Ovary (tissue), 9 donors: ENCODE measurements around the gene RECK. TPM values are rescaled to one million over a fixed set of nuclear protein-coding genes. Genes with fewer than 3 reads are reported as not detected.

Experiments used
- DNase-seq, 5 donors: peaks; one replicate each; pipeline ENCODE4 v3.0.0-alpha.2; 2019 to 2020
- H3K27ac ChIP-seq, 2 donors: fragments of 200-600 bp; one replicate each; pipeline versions ENCODE4 v1.5.1 to v1.8.0; 2019 to 2022
- H3K27me3 ChIP-seq: fragments of 200-600 bp; one replicate; pipeline ENCODE4 v1.8.0; 2022
- H3K36me3 ChIP-seq: fragments of 200-600 bp; sonication (generic); one replicate; pipeline ENCODE4 v1.5.1; 2019
- H3K4me1 ChIP-seq: one replicate; pipeline ENCODE4 v1.8.1; 2013; ENCODE audit warnings: mild to moderate bottlenecking, moderate library complexity; ENCODE audit not compliant: insufficient read depth
- H3K4me3 ChIP-seq: fragments of 200-600 bp; sonication (generic); one replicate; pipeline ENCODE4 v1.5.1; 2017
- H3K9me3 ChIP-seq, 2 donors: fragments of 200-600 bp in 1 of 2; sonication (generic) in 1 of 2; one replicate each; pipeline versions ENCODE4 v1.5.1 to v1.8.1; 2013 to 2019; ENCODE audit warnings: mild to moderate bottlenecking in 1 of 2, moderate library complexity in 1 of 2
- CTCF ChIP-seq, 3 donors: fragments of 450-650 bp in 2 of 3; fragments of 200-600 bp in 1 of 3; IDR thresholded peaks; one replicate each; pipeline versions ENCODE4 v1.5.1 to v1.8.0; 2016 to 2022; ENCODE audit warnings: antibody characterized with exemption in 3 of 3, mild to moderate bottlenecking in 1 of 3
- EP300 ChIP-seq: sonication (generic); formaldehyde crosslinking; IDR thresholded peaks from one replicate; pipeline ENCODE4 v1.6.1; 2017; ENCODE audit warnings: antibody characterized with exemption
- POLR2A ChIP-seq: fragments of 450-650 bp; IDR thresholded peaks from one replicate; pipeline ENCODE4 v1.6.1; 2017; ENCODE audit warnings: antibody characterized with exemption, mild to moderate bottlenecking, moderate library complexity
- WGBS, 3 donors: extraction: QIAGEN DNeasy Blood & Tissue Kit in 1 of 3; methylation state at CpG; one replicate each; pipeline versions ENCODE4 v1.1.5 to v1.1.7; 2013 to 2017; 5-methylcytosine and 5-hydroxymethylcytosine counted together
- intact Hi-C, 4 donors: fragments of 100-400 bp; cut with DNase I; formaldehyde crosslinking; loops; one replicate each; pipeline versions ENCODE4 v1.11.0 to v1.15.1; 2022 to 2023
- polyA plus RNA-seq, 2 donors: library from polyadenylated mRNA; stranded (reverse); fragments of 200-250 nt in 1 of 2; fragments of 350-450 nt in 1 of 2; fragmentation: Illumina TruSeq in 1 of 2; extraction: RNeasy Lipid Tissue Mini Kit (QIAGEN cat#74804) in 1 of 2; gene quantifications; one replicate each; pipeline ENCODE4 v1.2.3, GENCODE V29; 2013 to 2014
- total RNA-seq, 7 donors: library from RNA; depleted of rRNA in 2 of 7; stranded (reverse); fragments of >200 nt in 2 of 7; fragmentation: NEBNext Ultra II Directional in 3 of 7; extraction: Animal tissue kit (Norgen Biotek cat#: 25700) in 3 of 7; gene quantifications; one replicate each; pipeline versions ENCODE4 v1.1.0 to v1.2.4, GENCODE V29; 2016 to 2023
- donor health status: DM: no; HTN: no; CAD: no; lungs with moderate emphysema.
- donor health status: DM: no; HTN: no; CAD: no.
- donor health status: Bipolar disorder and iron deficiency.
- donor health status: DM: yes; HTN: yes; CAD: no.
- donor health status: DM: no; HTN: no; CAD: no.
- donor health status: DM: yes; HTN: yes; CAD: no.

The RECK gene
- total and polyA plus RNA-seq, 9 donors: 10.7 to 24.2 (median 16.8) TPM

- no peak for DNase-seq
- no peaks in the 10 kb centered on the region for H3K9me3 ChIP-seq
- no peaks in the 10 kb centered on the region for H3K27me3 ChIP-seq
- no peaks in the 10 kb centered on the region for H3K36me3 ChIP-seq
- H3K4me1 ChIP-seq: no peaks in the 10 kb centered on the region
- intact Hi-C loops: no loop called here
- H3K27ac ChIP-seq: no peak overlapping the region
- WGBS, 3 donors: 88 to 92% (median 91%) methylated on average over 3 of the region's 3 CpGs
- H3K4me3 ChIP-seq: no peak overlapping the region
- TF ChIP-seq CTCF (IDR thresholded peaks at IDR 0.05) (no peak), POLR2A (no peak), EP300 (no peak)
Measured at GRCh38 chr9:36116593-36116992, 79.9 kb downstream of the RECK start.

DNA sequence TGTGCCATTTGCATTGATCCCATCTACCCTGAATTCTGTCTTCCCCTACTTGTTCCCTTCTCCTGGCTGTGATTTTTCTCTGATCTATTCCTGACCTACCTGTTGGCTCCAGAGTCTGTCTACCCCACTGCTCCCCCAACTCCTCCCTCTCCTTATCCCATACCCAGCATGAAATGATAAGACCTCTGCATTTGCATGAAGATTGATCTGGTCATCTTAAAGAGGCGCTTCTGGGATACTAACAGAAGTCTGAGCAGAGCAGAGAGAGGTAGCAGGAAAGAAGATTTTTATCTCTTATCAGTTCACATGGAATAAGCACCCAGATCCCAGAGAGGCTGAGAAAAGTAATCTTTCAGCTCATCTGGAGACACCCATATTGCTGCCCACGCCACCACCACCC is 81.5 kb downstream of the RECK start:
- no peak for TF ChIP-seq POLR2A
- no peak for TF ChIP-seq CTCF (IDR thresholded peaks at IDR 0.05)
- no peak for TF ChIP-seq EP300
- H3K36me3 ChIP-seq: no peaks in the 10 kb centered on the region
- H3K4me3 ChIP-seq: no peak overlapping the region
- H3K4me1 ChIP-seq: no peaks in the 10 kb centered on the region
- WGBS, 3 donors: 96 to 100% (median 100%) methylated on average over 2 of the region's 2 CpGs
- H3K27me3 ChIP-seq: no peaks in the 10 kb centered on the region
- intact Hi-C loops: no loop called here
- H3K27ac ChIP-seq: no peak overlapping the region
- DNase-seq: no peak
- H3K9me3 ChIP-seq: no peaks in the 10 kb centered on the region

GRCh38 chr9:36118706-36119105 is 82.0 kb downstream of the RECK start:
- H3K4me3 ChIP-seq: no peak overlapping the region
- DNase-seq: no peak
- no peaks in the 10 kb centered on the region for H3K27me3 ChIP-seq
- H3K4me1 ChIP-seq: no peaks in the 10 kb centered on the region
- intact Hi-C loops: no loop called here
- TF ChIP-seq CTCF (IDR thresholded peaks at IDR 0.05) (no peak), POLR2A (no peak), EP300 (no peak)
- H3K27ac ChIP-seq: no peak overlapping the region
- H3K36me3 ChIP-seq: no peaks in the 10 kb centered on the region
- 86 to 90% (median 88%) methylated on average over 15 of the region's 15 CpGs for WGBS, 3 donors
- H3K9me3 ChIP-seq: no peaks in the 10 kb centered on the region

GRCh38 chr9:36119476-36119875 is 82.8 kb downstream of the RECK start:
- H3K9me3 ChIP-seq: no peaks in the 10 kb centered on the region
- no peaks in the 10 kb centered on the region for H3K27me3 ChIP-seq
- no peak for DNase-seq
- no peak overlapping the region for H3K27ac ChIP-seq
- no peak overlapping the region for H3K4me3 ChIP-seq
- intact Hi-C loops: no loop called here
- H3K4me1 ChIP-seq: no peaks in the 10 kb centered on the region
- TF ChIP-seq POLR2A (no peak), EP300 (no peak), CTCF (IDR thresholded peaks at IDR 0.05) (no peak)
- 85 to 89% (median 87%) methylated on average over 7 of the region's 7 CpGs for WGBS, 3 donors
- no peaks in the 10 kb centered on the region for H3K36me3 ChIP-seq

DNA sequence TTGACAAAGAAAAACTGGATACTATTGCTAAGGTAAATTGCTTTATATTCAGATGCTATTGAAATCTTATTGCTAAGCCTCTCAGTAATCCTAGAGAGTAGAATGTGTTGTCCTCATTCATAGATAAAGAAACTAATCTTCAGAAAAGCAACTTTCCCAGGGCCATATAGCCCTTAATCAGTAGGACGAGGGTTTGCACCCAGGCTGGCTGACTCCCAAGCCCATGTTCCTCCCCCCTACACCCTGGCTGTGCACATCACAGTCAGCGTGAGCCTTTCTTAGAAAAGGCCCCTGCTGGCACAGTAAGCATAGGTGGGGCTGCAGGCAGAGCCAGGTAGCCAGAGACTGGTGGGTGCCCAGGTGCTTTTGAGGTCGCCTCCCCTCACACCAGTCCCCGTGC is 84.0 kb downstream of the RECK start:
- no peaks in the 10 kb centered on the region for H3K4me1 ChIP-seq
- no peak for TF ChIP-seq CTCF (IDR thresholded peaks at IDR 0.05)
- H3K4me3 ChIP-seq: no peak overlapping the region
- no peaks in the 10 kb centered on the region for H3K36me3 ChIP-seq
- no peak overlapping the region for H3K27ac ChIP-seq
- no peak for DNase-seq
- intact Hi-C loops: loop anchor here in 1 of 4 donors (10.0 kb wide), 1 partner anchor 54 kb away; no protein-coding TSS in a partner anchor
- 78 to 83% (median 79%) methylated on average over 4 of the region's 4 CpGs for WGBS, 3 donors
- no peaks in the 10 kb centered on the region for H3K27me3 ChIP-seq
- H3K9me3 ChIP-seq: no peaks in the 10 kb centered on the region
